NT2/D1 (cell line): ENCODE results near the gene PLXNA4.

ENCODE experiments used
- DNase-seq: peaks from one replicate; pipeline ENCODE4 v3.0.0-alpha.2; 2011; ENCODE audit warnings: low read depth, low spot score
- H3K27me3 ChIP-seq: 2 replicates; pipeline ENCODE4 v1.6.0; 2011; ENCODE audit warnings: mild to moderate bottlenecking; ENCODE audit not compliant: insufficient read length, insufficient read depth
- H3K36me3 ChIP-seq: 2 replicates; pipeline ENCODE4 v1.6.1; 2011; ENCODE audit warnings: mild to moderate bottlenecking, low read length, mixed read lengths; ENCODE audit not compliant: insufficient read depth, insufficient read length
- H3K4me1 ChIP-seq: 2 replicates; pipeline ENCODE4 v1.5.1; 2011; ENCODE audit not compliant: insufficient read depth, insufficient read length
- H3K4me3 ChIP-seq: 2 replicates; pipeline ENCODE4 v1.5.1; 2011; ENCODE audit warnings: low read depth; ENCODE audit not compliant: insufficient read length
- H3K9ac ChIP-seq: 2 replicates; pipeline ENCODE4 v1.6.0; 2011; ENCODE audit warnings: low read depth; ENCODE audit not compliant: insufficient read length
- H3K9me3 ChIP-seq: 2 replicates; pipeline ENCODE4 v1.5.1; 2011; ENCODE audit warnings: mild to moderate bottlenecking, low read length; ENCODE audit not compliant: insufficient read depth
- SUZ12 ChIP-seq: IDR thresholded peaks from 2 replicates; pipeline ENCODE4 v1.6.1; 2011; ENCODE audit not compliant: insufficient read length, insufficient read depth; ENCODE audit errors: extremely low read depth
- YY1 ChIP-seq: IDR thresholded peaks from 2 replicates; pipeline ENCODE4 v1.6.1; 2011; ENCODE audit not compliant: insufficient read length, insufficient read depth
- ZNF274 ChIP-seq: IDR thresholded peaks from 2 replicates; pipeline ENCODE4 v1.6.1; 2011; ENCODE audit warnings: mild to moderate bottlenecking, low read depth, low read length

Gene PLXNA4

DNA sequence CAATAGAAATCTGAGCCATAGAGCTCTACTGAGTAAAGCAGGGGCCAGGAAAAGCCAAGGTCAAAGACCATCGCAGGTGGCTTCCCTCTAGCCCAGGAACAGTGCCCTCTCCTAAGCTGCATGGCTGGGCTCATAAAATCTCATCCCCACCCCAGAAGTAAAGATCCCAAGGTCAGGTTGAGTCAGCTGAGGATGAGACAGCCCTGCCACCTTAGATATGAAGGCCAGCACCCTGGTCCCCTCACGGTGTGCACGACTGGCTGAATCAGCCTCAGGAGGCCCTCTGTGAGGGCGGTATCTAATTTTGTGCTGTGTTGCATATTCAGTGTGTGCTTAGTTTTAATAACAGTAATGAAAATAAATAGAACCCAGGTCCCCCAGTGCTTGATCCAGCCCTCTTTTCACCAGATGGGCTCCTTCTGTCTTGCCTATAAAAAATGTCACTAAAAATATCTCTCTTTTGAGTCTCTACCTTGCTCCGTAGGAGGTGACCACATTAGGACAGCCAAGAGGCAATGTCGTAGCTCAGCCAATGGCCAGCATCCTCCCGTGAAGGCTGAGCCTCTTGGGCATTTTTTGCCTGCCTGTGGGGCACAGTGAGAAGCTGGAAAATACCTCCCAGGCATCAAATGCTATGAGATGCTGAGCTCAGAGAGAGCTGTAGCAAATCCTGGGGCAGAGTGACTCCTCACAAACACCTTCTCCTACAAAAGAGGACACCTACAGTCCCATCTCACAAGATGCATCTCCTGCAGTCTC is 424.0 kb downstream of the PLXNA4 start:
- H3K27me3 ChIP-seq, result peaks cover 7% of the 10 kb centered on the region
- H3K4me3 ChIP-seq, result no peak overlapping the region
- no peak for TF ChIP-seq YY1
- H3K36me3 ChIP-seq, result no peaks in the 10 kb centered on the region
- no peak for DNase-seq
- no peak overlapping the region for H3K9ac ChIP-seq
- peaks cover 7% of the 10 kb centered on the region for H3K4me1 ChIP-seq
- no peaks in the 10 kb centered on the region for H3K9me3 ChIP-seq

DNA sequence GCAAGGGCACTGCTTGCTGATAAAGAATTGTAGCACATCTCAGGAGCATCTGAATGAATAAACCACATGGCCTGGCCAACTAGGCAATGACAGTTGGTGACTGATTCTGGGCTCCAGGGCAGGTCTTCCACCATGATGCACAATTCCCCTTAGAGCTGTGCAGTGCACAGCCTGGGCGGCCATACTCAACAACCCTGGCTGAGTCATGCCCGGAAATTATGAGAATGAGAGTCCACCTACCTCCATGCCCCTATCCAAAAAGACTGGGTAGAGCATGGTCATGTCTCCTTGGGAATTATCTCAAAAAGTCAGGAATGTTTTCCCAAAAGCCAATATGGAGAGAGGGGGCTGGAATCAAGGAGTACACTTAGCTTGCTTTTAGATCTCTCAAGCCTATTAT is 425.6 kb downstream of the PLXNA4 start:
- Histone ChIP-seq H3K27me3 (peaks cover 7% of the 10 kb centered on the region), H3K4me3 (no peak overlapping the region), H3K4me1 (peaks cover 9% of the 10 kb centered on the region), H3K9ac (no peak overlapping the region), H3K36me3 (no peaks in the 10 kb centered on the region), H3K9me3 (no peaks in the 10 kb centered on the region)
- TF ChIP-seq ZNF274 (no peak), SUZ12 (no peak), YY1 (no peak)
- no peak for DNase-seq

DNA sequence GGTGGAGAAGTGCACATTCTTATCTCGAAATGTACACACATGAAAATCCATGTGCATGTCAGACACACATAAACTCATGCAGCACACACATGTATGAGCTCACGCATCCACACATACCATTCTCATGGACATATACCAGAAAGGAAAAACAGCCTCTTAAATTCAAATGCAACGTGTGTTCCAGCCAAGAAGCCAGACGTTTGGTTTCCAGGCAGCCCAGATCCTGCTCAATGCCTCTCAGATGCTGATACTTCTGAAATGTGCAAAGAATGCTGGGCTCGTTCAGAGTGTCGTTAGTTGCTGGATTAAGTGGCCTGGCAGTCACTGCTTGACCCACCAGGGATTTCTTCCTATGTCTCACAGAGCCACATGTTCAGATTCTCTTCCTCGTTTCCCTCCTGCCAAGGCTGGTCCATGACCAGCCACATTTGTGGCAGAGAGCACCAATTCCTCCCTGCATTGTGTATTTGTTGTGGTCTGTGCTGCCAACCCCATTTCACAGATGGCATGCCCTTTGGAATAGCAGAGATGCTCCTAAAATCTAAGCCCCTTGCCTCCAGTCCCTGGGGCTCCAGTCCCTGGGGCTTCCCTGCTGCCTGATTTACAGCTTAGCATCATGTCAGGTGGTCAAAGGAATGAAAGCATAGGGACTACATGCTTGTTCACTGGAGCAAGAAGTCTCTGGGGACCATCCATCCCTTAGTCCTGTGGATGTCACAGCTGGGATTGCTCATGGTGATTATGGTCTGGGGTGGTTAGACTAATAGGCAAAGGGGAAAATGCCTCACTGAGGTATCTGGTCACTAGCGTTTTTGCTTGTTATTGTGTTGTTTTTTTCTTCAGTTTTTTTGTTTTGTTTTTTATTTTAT is 426.6 kb downstream of the PLXNA4 start:
- no peak overlapping the region for H3K4me3 ChIP-seq
- no peak for TF ChIP-seq SUZ12
- TF ChIP-seq ZNF274, result no peak
- TF ChIP-seq YY1, result no peak
- H3K4me1 ChIP-seq, result peaks cover 5% of the 10 kb centered on the region
- H3K27me3 ChIP-seq, result peaks cover 7% of the 10 kb centered on the region
- H3K9me3 ChIP-seq, result no peaks in the 10 kb centered on the region
- no peak overlapping the region for H3K9ac ChIP-seq
- DNase-seq, result no peak
- no peaks in the 10 kb centered on the region for H3K36me3 ChIP-seq

DNA sequence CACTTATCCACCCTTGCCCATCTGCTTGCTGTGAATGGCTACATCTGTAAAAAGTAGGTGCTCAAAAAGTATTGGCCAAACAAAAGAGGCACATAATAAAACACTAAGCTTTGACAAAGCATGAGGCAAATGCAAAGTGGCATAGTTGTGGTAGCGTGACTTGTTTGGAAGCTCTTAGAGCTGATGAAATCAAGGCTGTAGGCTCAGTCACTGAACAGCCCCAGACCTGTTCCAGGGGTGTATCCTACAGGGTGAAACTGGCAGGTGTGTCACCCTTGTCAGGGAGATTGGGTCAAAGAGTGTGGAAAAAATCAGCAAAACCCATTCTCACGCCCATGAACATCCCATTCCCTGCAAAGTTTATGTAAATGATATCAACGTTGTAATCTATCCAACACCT is 427.4 kb downstream of the PLXNA4 start:
- H3K27me3 ChIP-seq, result peaks cover 7% of the 10 kb centered on the region
- TF ChIP-seq YY1 (no peak), SUZ12 (no peak), ZNF274 (no peak)
- DNase-seq, result no peak
- no peak overlapping the region for H3K4me3 ChIP-seq
- H3K4me1 ChIP-seq, result peaks cover 5% of the 10 kb centered on the region
- no peaks in the 10 kb centered on the region for H3K9me3 ChIP-seq
- no peaks in the 10 kb centered on the region for H3K36me3 ChIP-seq
- no peak overlapping the region for H3K9ac ChIP-seq

DNA sequence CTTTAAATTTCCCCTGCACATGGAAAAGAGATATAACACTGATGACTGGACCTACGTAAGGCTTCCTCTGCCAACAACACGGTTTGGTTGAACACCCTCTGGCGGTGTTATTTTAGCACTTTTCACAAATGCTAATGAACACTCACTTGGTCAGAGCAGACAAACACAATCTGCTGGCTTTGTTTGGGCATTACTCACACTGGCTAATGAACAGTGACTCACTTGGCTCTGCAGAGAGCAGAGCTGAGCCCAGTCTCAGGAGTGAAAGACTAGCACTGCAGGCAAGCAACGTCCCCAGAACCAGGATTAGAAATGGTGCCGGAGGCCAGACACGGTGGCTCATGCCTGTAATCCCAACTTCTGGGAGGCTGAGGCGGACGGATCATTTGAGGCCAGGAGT is 430.8 kb downstream of the PLXNA4 start:
- TF ChIP-seq ZNF274, result no peak
- no peak for TF ChIP-seq SUZ12
- TF ChIP-seq YY1, result no peak
- Histone ChIP-seq H3K4me3 (no peak overlapping the region), H3K36me3 (no peaks in the 10 kb centered on the region), H3K27me3 (no peaks in the 10 kb centered on the region), H3K4me1 (peaks cover 5% of the 10 kb centered on the region), H3K9ac (no peak overlapping the region), H3K9me3 (no peaks in the 10 kb centered on the region)
- no peak for DNase-seq

DNA sequence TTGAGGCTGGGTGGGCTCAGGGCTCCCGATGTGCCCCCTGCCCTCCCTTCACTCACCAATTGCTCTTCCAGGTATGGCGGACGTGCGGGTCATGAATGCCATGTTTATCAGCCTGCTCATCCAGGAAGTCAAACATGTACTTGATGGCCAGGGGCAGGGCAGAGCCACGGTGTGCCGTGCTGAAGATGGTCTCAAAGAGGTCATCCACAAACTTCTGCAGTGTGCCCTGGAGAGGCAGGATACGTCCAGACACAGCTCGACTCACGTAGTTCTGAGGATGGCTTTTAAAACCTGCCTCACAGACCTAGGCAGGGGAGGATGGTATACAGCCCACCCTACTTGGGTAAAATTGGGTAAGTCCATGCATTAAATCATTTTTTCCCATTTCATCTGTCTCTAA is 431.2 kb downstream of the PLXNA4 start:
- no peak for DNase-seq
- Histone ChIP-seq H3K36me3 (no peaks in the 10 kb centered on the region), H3K4me1 (peaks cover 5% of the 10 kb centered on the region), H3K9me3 (no peaks in the 10 kb centered on the region), H3K4me3 (no peak overlapping the region), H3K27me3 (no peaks in the 10 kb centered on the region), H3K9ac (peak overlapping the region; percentile 34)
- TF ChIP-seq ZNF274 (no peak), SUZ12 (no peak), YY1 (no peak)

DNA sequence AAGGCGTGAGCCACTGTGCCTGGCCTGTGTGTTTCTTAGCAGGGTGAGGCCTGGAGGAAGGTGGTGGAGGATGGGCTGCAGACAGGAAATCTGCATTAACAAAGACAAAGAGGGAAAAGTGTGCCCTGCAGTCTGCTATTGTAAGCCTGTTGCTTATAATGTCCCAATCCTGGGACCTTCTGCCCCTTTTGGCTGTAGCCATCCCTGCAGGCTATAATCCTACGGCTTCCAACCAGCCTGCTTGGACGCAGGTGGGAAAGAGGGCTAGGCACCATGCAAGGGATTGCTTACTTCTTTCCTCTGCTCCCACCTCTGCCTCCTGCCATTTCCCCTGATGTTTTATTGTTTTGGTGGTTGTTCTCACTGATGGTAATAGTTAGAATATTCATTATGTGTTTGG is 434.3 kb downstream of the PLXNA4 start:
- DNase-seq, result no peak
- Histone ChIP-seq H3K9ac (no peak overlapping the region), H3K9me3 (no peaks in the 10 kb centered on the region), H3K36me3 (no peaks in the 10 kb centered on the region), H3K27me3 (no peaks in the 10 kb centered on the region), H3K4me3 (no peak overlapping the region), H3K4me1 (peaks cover 8% of the 10 kb centered on the region)
- TF ChIP-seq SUZ12 (no peak), ZNF274 (no peak), YY1 (no peak)
